HG03159 (cell line): Measurements from ENCODE around the gene TECTB.

Source experiments
- ATAC-seq: cut with Tn5 transposase; IDR thresholded peaks from one replicate; pipeline ENCODE4 v1.9.1; 2021; ENCODE audit warnings: mild to moderate bottlenecking, moderate library complexity; ENCODE audit not compliant: unreplicated experiment

Gene TECTB

GRCh38 chr10:112271982-112272381 lies 11.2 kb upstream of the TECTB start:
- no peak for ATAC-seq

- ATAC-seq, result no peak
These were observed 8.4 kb upstream of the TECTB start for GRCh38 chr10:112274831-112275230.

GRCh38 chr10:112275512-112276245 lies 7.5 kb upstream of the TECTB start:
- no peak for ATAC-seq

GRCh38 chr10:112278871-112279270 lies 4.3 kb upstream of the TECTB start:
- ATAC-seq, result no peak

- no peak for ATAC-seq
These were observed 3.8 kb upstream of the TECTB start for GRCh38 chr10:112279433-112279832.

GRCh38 chr10:112280205-112280921 lies 2.8 kb upstream of the TECTB start:
- ATAC-seq, result no peak

- ATAC-seq, result no peak
These were observed 1.1 kb upstream of the TECTB start for GRCh38 chr10:112282086-112282485.

GRCh38 chr10:112286837-112287818 lies 3.9 kb downstream of the TECTB start:
- ATAC-seq, result no peak

GRCh38 chr10:112287844-112288243 lies 4.6 kb downstream of the TECTB start:
- ATAC-seq, result no peak

GRCh38 chr10:112288486-112288885 lies 5.3 kb downstream of the TECTB start:
- ATAC-seq, result no peak

- ATAC-seq, result no peak
These were observed 6.3 kb downstream of the TECTB start for GRCh38 chr10:112289373-112290053.

- no peak for ATAC-seq
These were observed 6.8 kb downstream of the TECTB start for GRCh38 chr10:112290054-112290373.

- ATAC-seq, result no peak
These were observed 11.0 kb downstream of the TECTB start for GRCh38 chr10:112294169-112294568.

- no peak for ATAC-seq
These were observed 12.9 kb downstream of the TECTB start for GRCh38 chr10:112295853-112296830.

- no peak for ATAC-seq
These were observed 13.7 kb downstream of the TECTB start for GRCh38 chr10:112296908-112297331.

GRCh38 chr10:112298581-112298980 lies 15.4 kb downstream of the TECTB start:
- ATAC-seq, result no peak

GRCh38 chr10:112299456-112299855 lies 16.3 kb downstream of the TECTB start:
- no peak for ATAC-seq

- ATAC-seq, result no peak
These were observed 19.1 kb downstream of the TECTB start for GRCh38 chr10:112302335-112302734.

- no peak for ATAC-seq
These were observed 20.3 kb downstream of the TECTB start for GRCh38 chr10:112303528-112303927.
